ENCODE data around the gene KCNJ8. TPM values are rescaled to one million over a fixed set of nuclear protein-coding genes. Genes with fewer than 3 reads are reported as not detected.

KCNJ8 gene
- total RNA-seq, 2 donors from 2014 or later, result 0.84 to 2.7 TPM

- H3K4me1 ChIP-seq (ENCODE audit: control insufficient read depth, insufficient read depth, low read length), result no peaks in the 10 kb centered on the region
- no peak overlapping the region for H3K4me3 Mint-ChIP-seq
- H3K27me3 ChIP-seq (ENCODE audit: control insufficient read depth, insufficient read depth, low read length, poor library complexity, severe bottlenecking), result peaks cover 22% of the 10 kb centered on the region
- H3K27ac Mint-ChIP-seq, result no peak overlapping the region
- WGBS, 2 experiments (ENCODE audit: insufficient coverage in 1 of 2, insufficient read length in 1 of 2), result 64 to 100% methylated on average over 1 to 2 of the region's 2 CpGs
- H3K9me3 ChIP-seq (ENCODE audit: control insufficient read depth, low read length), result no peaks in the 10 kb centered on the region
- peaks cover 29% of the 10 kb centered on the region for H3K27me3 Mint-ChIP-seq (ENCODE audit: insufficient read depth)
- H3K4me3 ChIP-seq (ENCODE audit: low read length), result no peak overlapping the region
- no peaks in the 10 kb centered on the region for H3K36me3 Mint-ChIP-seq (ENCODE audit: low read depth)
- DNase-seq, result no peak
- TF ChIP-seq, protein P1, sequence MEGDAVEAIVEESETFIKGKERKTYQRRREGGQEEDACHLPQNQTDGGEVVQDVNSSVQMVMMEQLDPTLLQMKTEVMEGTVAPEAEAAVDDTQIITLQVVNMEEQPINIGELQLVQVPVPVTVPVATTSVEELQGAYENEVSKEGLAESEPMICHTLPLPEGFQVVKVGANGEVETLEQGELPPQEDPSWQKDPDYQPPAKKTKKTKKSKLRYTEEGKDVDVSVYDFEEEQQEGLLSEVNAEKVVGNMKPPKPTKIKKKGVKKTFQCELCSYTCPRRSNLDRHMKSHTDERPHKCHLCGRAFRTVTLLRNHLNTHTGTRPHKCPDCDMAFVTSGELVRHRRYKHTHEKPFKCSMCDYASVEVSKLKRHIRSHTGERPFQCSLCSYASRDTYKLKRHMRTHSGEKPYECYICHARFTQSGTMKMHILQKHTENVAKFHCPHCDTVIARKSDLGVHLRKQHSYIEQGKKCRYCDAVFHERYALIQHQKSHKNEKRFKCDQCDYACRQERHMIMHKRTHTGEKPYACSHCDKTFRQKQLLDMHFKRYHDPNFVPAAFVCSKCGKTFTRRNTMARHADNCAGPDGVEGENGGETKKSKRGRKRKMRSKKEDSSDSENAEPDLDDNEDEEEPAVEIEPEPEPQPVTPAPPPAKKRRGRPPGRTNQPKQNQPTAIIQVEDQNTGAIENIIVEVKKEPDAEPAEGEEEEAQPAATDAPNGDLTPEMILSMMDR (conservative IDR thresholded peaks at IDR 0.05), result no peak
- H3K9me3 Mint-ChIP-seq, result no peaks in the 10 kb centered on the region
- H3K9ac ChIP-seq (ENCODE audit: extremely low read depth, low read length, poor library complexity, severe bottlenecking), result no peak overlapping the region
- H3K27ac ChIP-seq (ENCODE audit: low read depth, low read length), result no peak overlapping the region
- no peaks in the 10 kb centered on the region for H3K4me1 Mint-ChIP-seq
- no peaks in the 10 kb centered on the region for H3K36me3 ChIP-seq (ENCODE audit: control insufficient read depth, insufficient read depth, low read length)
Observed at GRCh38 chr12:21769307-21769706, 5.2 kb downstream of the KCNJ8 start.

DNA sequence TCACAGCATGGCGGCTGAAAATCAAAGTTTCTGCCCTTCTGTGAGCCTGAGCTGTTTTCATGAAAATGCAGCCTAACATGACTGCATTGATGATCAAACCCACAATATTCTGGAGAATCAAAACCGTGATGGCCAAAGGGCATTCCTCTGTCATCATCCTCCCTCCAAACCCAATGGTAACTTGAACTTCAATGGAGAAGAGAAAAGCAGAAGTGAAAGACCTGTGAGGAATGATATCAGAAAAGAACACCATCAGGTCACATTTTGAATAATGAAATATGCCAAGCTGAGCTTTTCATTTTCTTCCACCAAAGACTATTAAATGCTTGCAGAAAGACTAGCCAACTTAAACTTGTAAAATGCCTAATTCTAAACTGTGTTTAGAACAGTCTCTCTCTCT is 8.1 kb downstream of the KCNJ8 start:
- no peaks in the 10 kb centered on the region for H3K9me3 Mint-ChIP-seq

DNA sequence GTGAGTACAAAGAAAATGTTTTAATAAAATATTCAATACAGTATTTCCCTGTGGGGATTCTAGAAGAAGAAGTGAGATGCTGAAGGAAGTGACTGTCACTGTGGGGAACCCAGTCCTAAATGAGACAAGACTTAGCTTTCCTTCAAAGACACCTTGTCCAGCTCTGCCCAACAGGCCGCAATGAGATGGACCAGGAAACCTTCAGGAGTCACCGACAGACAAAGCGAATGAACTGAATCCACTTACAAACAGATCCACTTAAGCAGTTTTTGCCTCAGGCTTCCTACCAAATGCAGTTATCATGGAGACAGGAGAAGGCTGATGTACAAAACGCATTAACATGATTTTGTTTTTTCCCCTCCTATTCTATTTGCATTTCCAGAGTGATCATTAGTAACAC is 9.6 kb downstream of the KCNJ8 start:
- H3K4me3 Mint-ChIP-seq, result no peak overlapping the region
- no peaks in the 10 kb centered on the region for H3K4me1 ChIP-seq (ENCODE audit: control insufficient read depth, insufficient read depth, low read length)
- no peak for DNase-seq
- H3K9me3 Mint-ChIP-seq, result no peaks in the 10 kb centered on the region
- H3K27me3 ChIP-seq (ENCODE audit: control insufficient read depth, insufficient read depth, low read length, poor library complexity, severe bottlenecking), result peaks cover 14% of the 10 kb centered on the region
- H3K27me3 Mint-ChIP-seq (ENCODE audit: insufficient read depth), result peaks cover 7% of the 10 kb centered on the region
- no peak overlapping the region for H3K4me3 ChIP-seq (ENCODE audit: low read length)
- H3K4me1 Mint-ChIP-seq, result no peaks in the 10 kb centered on the region
- H3K9ac ChIP-seq (ENCODE audit: extremely low read depth, low read length, poor library complexity, severe bottlenecking), result no peak overlapping the region
- H3K36me3 Mint-ChIP-seq (ENCODE audit: low read depth), result no peaks in the 10 kb centered on the region
- WGBS, 2 experiments (ENCODE audit: insufficient coverage in 1 of 2, insufficient read length in 1 of 2), result 90% methylated on average over 4 of the region's 4 CpGs
- no peaks in the 10 kb centered on the region for H3K36me3 ChIP-seq (ENCODE audit: control insufficient read depth, insufficient read depth, low read length)
- H3K27ac Mint-ChIP-seq, result no peak overlapping the region
- H3K27ac ChIP-seq (ENCODE audit: low read depth, low read length), result no peak overlapping the region
- no peaks in the 10 kb centered on the region for H3K9me3 ChIP-seq (ENCODE audit: control insufficient read depth, low read length)
- TF ChIP-seq, protein P1 (conservative IDR thresholded peaks at IDR 0.05), result no peak

More for the DNA sequence above, 8.1 kb downstream of the KCNJ8 start:
- H3K27me3 ChIP-seq (ENCODE audit: control insufficient read depth, insufficient read depth, low read length, poor library complexity, severe bottlenecking), result peaks cover 14% of the 10 kb centered on the region
- H3K27ac Mint-ChIP-seq, result no peak overlapping the region
- H3K27ac ChIP-seq (ENCODE audit: low read depth, low read length), result no peak overlapping the region
- no peaks in the 10 kb centered on the region for H3K4me1 ChIP-seq (ENCODE audit: control insufficient read depth, insufficient read depth, low read length)
- H3K4me1 Mint-ChIP-seq, result no peaks in the 10 kb centered on the region
- no peak overlapping the region for H3K9ac ChIP-seq (ENCODE audit: extremely low read depth, low read length, poor library complexity, severe bottlenecking)
- H3K4me3 ChIP-seq (ENCODE audit: low read length), result no peak overlapping the region
- peaks cover 11% of the 10 kb centered on the region for H3K27me3 Mint-ChIP-seq (ENCODE audit: insufficient read depth)
- no peaks in the 10 kb centered on the region for H3K36me3 ChIP-seq (ENCODE audit: control insufficient read depth, insufficient read depth, low read length)
- DNase-seq, result no peak
- no peaks in the 10 kb centered on the region for H3K9me3 ChIP-seq (ENCODE audit: control insufficient read depth, low read length)
- WGBS, 2 experiments (ENCODE audit: insufficient coverage in 1 of 2, insufficient read length in 1 of 2), result 87 to 94% methylated on average over 2 of the region's 2 CpGs
- H3K4me3 Mint-ChIP-seq, result no peak overlapping the region
- H3K36me3 Mint-ChIP-seq (ENCODE audit: low read depth), result no peaks in the 10 kb centered on the region
- TF ChIP-seq, protein P1 (conservative IDR thresholded peaks at IDR 0.05), result no peak

Data from endodermal cell (in vitro differentiated cells).